Panc1 (cell line): ENCODE measurements around the gene PRKCA. TPM values are rescaled to one million over a fixed set of nuclear protein-coding genes. Genes with fewer than 3 reads are reported as not detected.

Experiments
- ATAC-seq: fragments of 200-7000 bp; cut with Tn5 transposase; 2 replicates; pipeline ENCODE4 v1.9.1; 2020; ENCODE audit warnings: mild to moderate bottlenecking, moderate library complexity
- BruUV-seq: library from RNA; stranded (reverse); fragments of 400-500 nt; replicated peaks from 2 replicates; lab custom pipeline; 2021; lab: Mats Ljungman, UMichigan
- CTCF ChIA-PET: fragments of 300-600 bp; sonication (Branson Sonifier 250); formaldehyde crosslinking; loops from one replicate; lab custom pipeline; 2022; ENCODE audit warnings: antibody characterized with exemption; lab: Charles Lee
- POLR2A ChIA-PET: fragments of 300-600 bp; sonication (Branson Sonifier 250); formaldehyde crosslinking; loops from one replicate; lab custom pipeline; 2022; ENCODE audit warnings: antibody characterized with exemption; lab: Charles Lee
- DNase-seq: peaks from one replicate; pipeline ENCODE4 v3.0.0-alpha.2; 2010; ENCODE audit warnings: low read depth, low spot score
- H3K27ac ChIP-seq: 2 replicates; pipeline ENCODE4 v1.5.1; 2011; ENCODE audit warnings: mild to moderate bottlenecking, low read length, inconsistent platforms
- H3K27me3 ChIP-seq: fragments of 200-500 bp; sonication (Bioruptor generic); 2 replicates; pipeline ENCODE4 v1.6.0; 2014; ENCODE audit warnings: low read length, inconsistent platforms; ENCODE audit not compliant: control insufficient read depth, insufficient read depth
- H3K36me3 ChIP-seq: fragments of 200-500 bp; sonication (Bioruptor generic); 2 replicates; pipeline ENCODE4 v1.5.1; 2014; ENCODE audit warnings: inconsistent platforms, mild to moderate bottlenecking, low read length, moderate library complexity; ENCODE audit not compliant: control insufficient read depth, insufficient read depth
- H3K4me1 ChIP-seq: 2 replicates; pipeline ENCODE4 v1.5.1; 2011; ENCODE audit warnings: inconsistent platforms, mild to moderate bottlenecking, low read length, moderate library complexity; ENCODE audit not compliant: control insufficient read depth, insufficient read depth
- H3K4me3 ChIP-seq, 2 experiments: 2 replicates each; pipeline ENCODE4 v1.5.1; 2011 to 2012; ENCODE audit warnings: low read depth in 2 of 2, low read length in 2 of 2, mild to moderate bottlenecking in 2 of 2, inconsistent platforms in 1 of 2, moderate library complexity in 1 of 2
- H3K9me3 ChIP-seq: fragments of 200-500 bp; sonication (Bioruptor generic); 2 replicates; pipeline ENCODE4 v1.5.1; 2014; ENCODE audit warnings: low read depth, mild to moderate bottlenecking, inconsistent platforms, low read length, moderate library complexity; ENCODE audit not compliant: control insufficient read depth, insufficient read depth
- CTCF ChIP-seq: fragments of 450-650 bp; IDR thresholded peaks from 2 replicates; pipeline ENCODE4 v1.5.1; 2017; ENCODE audit warnings: mild to moderate bottlenecking
- POLR2AphosphoS5 ChIP-seq: IDR thresholded peaks from 2 replicates; pipeline ENCODE4 v1.6.1; 2012; ENCODE audit warnings: mild to moderate bottlenecking, low read depth, low read length, moderate library complexity
- REST ChIP-seq, 2 experiments: IDR thresholded peaks; 2 replicates each; pipeline ENCODE4 v1.6.1; 2011 to 2012; ENCODE audit warnings: low read depth in 2 of 2, control low read depth in 1 of 2, low read length in 1 of 2, mild to moderate bottlenecking in 1 of 2, moderate library complexity in 1 of 2; ENCODE audit not compliant: insufficient read depth in 1 of 2
- SIN3A ChIP-seq: IDR thresholded peaks from 2 replicates; pipeline ENCODE4 v1.6.1; 2012; ENCODE audit warnings: low read depth, mild to moderate bottlenecking, low read length, moderate library complexity, borderline replicate concordance; ENCODE audit not compliant: insufficient read depth
- TCF7L2 ChIP-seq: IDR thresholded peaks from 2 replicates; pipeline ENCODE4 v1.6.1; 2011; ENCODE audit warnings: mild to moderate bottlenecking, low read depth, low read length, inconsistent platforms
- in situ Hi-C: cut with HindIII; loops from 2 replicates; pipeline ENCODE4 v1.10.0; 2016; ENCODE audit warnings: low sequenced_read_pairs, low pct_unique_long_range_greater_than_20kb
- intact Hi-C: fragments of 100-400 bp; cut with micrococcal nuclease; formaldehyde crosslinking; loops from one replicate; pipeline ENCODE4 v1.10.0; 2022; ENCODE audit not compliant: unreplicated experiment
- total RNA-seq: library from RNA; stranded (reverse); gene quantifications from one replicate; pipeline ENCODE4 v1.2.1, GENCODE V29; 2021; ENCODE audit not compliant: unreplicated experiment

PRKCA gene
- total RNA-seq, 1 experiment from 2014 or later: 53.0 TPM

GRCh38 chr17:66514227-66514806 lies 211.9 kb downstream of the PRKCA start:
- no peak for ATAC-seq
- ChIA-PET CTCF (no interaction called here), POLR2A (no interaction called here)
- BruUV-seq: no TSS peak
- intact Hi-C loops: no loop called here
- no peak for DNase-seq
- H3K27me3 ChIP-seq: no peaks in the 10 kb centered on the region
- in situ Hi-C loops: no loop called here
- H3K36me3 ChIP-seq: no peaks in the 10 kb centered on the region
- H3K4me1 ChIP-seq: peaks cover 19% of the 10 kb centered on the region
- TF ChIP-seq POLR2AphosphoS5 (no peak), TCF7L2 (no peak), SIN3A (no peak), CTCF (no peak), REST (IDR thresholded peaks at IDR 0.05; ENCODE audit: insufficient read depth in 1 of 2, low read depth in 2 of 2, low read length in 1 of 2) (no peak)
- no peaks in the 10 kb centered on the region for H3K9me3 ChIP-seq
- H3K4me3 ChIP-seq: no peak overlapping the region
- no peak overlapping the region for H3K27ac ChIP-seq

- H3K27ac ChIP-seq: no peak overlapping the region
- in situ Hi-C loops: no loop called here
- CTCF ChIA-PET: no interaction called here
These were observed 213.6 kb downstream of the PRKCA start for GRCh38 chr17:66515974-66516373.

More at GRCh38 chr17:66515974-66516373, 213.6 kb downstream of the PRKCA start:
- TF ChIP-seq TCF7L2 (no peak), CTCF (no peak), REST (IDR thresholded peaks at IDR 0.05; ENCODE audit: insufficient read depth in 1 of 2, low read depth in 2 of 2, low read length in 1 of 2) (no peak), SIN3A (no peak), POLR2AphosphoS5 (no peak)
- no TSS peak for BruUV-seq
- Histone ChIP-seq H3K9me3 (no peaks in the 10 kb centered on the region), H3K4me1 (peaks cover 11% of the 10 kb centered on the region), H3K27me3 (no peaks in the 10 kb centered on the region), H3K36me3 (no peaks in the 10 kb centered on the region), H3K4me3 (no peak overlapping the region)
- intact Hi-C loops: no loop called here
- ATAC-seq (no peak), DNase-seq (no peak)
- POLR2A ChIA-PET: no interaction called here
